Right cardiac atrium (tissue), 5 donors: ENCODE results near the gene PPP1R7. TPM values are rescaled to one million over a fixed set of nuclear protein-coding genes. Genes with fewer than 3 reads are reported as not detected.
A peak's percentile ranks its signal among the peaks of the same experiment; 100 is the strongest.

Experiments
- ATAC-seq, 2 donors: fragments of 200-7000 bp; cut with Tn5 transposase; one replicate each; pipeline versions ENCODE4 v1.8.0 to v1.9.1; 2020; ENCODE audit warnings: moderate library complexity in 2 of 2, mild to moderate bottlenecking in 1 of 2
- DNase-seq, 3 donors: peaks; one replicate each; pipeline ENCODE4 v3.0.0-alpha.2; 2020
- H3K27ac ChIP-seq: one replicate; pipeline ENCODE4 v1.5.1; 2013; ENCODE audit warnings: mild to moderate bottlenecking, low read length, control low read depth, moderate library complexity
- H3K27me3 ChIP-seq: one replicate; pipeline ENCODE4 v1.6.1; 2013; ENCODE audit not compliant: control insufficient read depth, insufficient read depth
- H3K4me1 ChIP-seq: one replicate; pipeline ENCODE4 v1.6.1; 2013; ENCODE audit warnings: low read length; ENCODE audit not compliant: control insufficient read depth, insufficient read depth
- H3K4me3 ChIP-seq: one replicate; pipeline ENCODE4 v1.5.1; 2013; ENCODE audit warnings: low read length, control low read depth
- H3K9me3 ChIP-seq: one replicate; pipeline ENCODE4 v1.6.1; 2013; ENCODE audit warnings: low read length; ENCODE audit not compliant: control insufficient read depth
- WGBS: extraction: QIAGEN DNeasy Blood & Tissue Kit; methylation state at CpG from one replicate; pipeline ENCODE4 v1.1.7; 2013; 5-methylcytosine and 5-hydroxymethylcytosine counted together
- intact Hi-C, 4 donors: fragments of 100-400 bp; cut with DNase I; formaldehyde crosslinking; loops; one replicate each; pipeline versions ENCODE4 v1.11.0 to v1.14.0; 2022 to 2023
- polyA plus RNA-seq: library from polyadenylated mRNA; stranded (reverse); fragments of 200-250 nt; gene quantifications from one replicate; pipeline ENCODE4 v1.2.3, GENCODE V29; 2013
- total RNA-seq, 4 donors: library from RNA; stranded (reverse); fragmentation: NEBNext Ultra II Directional; extraction: Animal tissue kit (Norgen Biotek cat#: 25700); gene quantifications; one replicate each; pipeline ENCODE4 v1.2.1, GENCODE V29; 2021
- donor health status: healthy with polysubstance abuse.
- donor health status: DM: no; HTN: yes; CAD: no.
- donor health status: DM: no; HTN: no; CAD: no.
- donor health status: DM: no; HTN: yes; CAD: no; lungs with severe emphysema.
- donor health status: DM: yes; HTN: yes; CAD: no.

The PPP1R7 gene
- total and polyA plus RNA-seq, 5 donors: 57.7 to 112 (median 73.9) TPM

DNA sequence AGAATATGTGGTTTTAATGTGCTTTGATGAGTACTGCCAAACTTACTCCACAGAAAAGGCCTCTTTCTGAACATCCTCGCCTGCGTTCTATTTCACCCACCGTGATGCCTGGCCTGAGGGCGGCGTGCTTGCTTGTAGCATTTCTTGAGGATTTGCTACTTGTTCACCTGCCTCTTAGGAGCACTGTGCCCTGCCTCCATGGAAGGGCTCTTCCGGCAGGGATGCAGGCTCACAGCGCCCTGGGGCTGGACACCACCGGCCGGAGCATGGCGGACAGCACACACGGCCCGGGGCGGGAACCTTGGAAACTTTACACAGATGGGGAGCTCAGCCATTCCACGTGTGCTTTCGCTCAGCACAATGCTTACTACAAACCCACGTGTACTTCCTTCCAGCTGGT is 75.3 kb downstream of the PPP1R7 start:
- Histone ChIP-seq H3K27ac (no peak overlapping the region), H3K4me1 (peaks cover 3% of the 10 kb centered on the region), H3K9me3 (no peaks in the 10 kb centered on the region), H3K4me3 (no peak overlapping the region), H3K27me3 (no peaks in the 10 kb centered on the region)
- no peak for ATAC-seq
- WGBS: 93% methylated on average over 16 of the region's 16 CpGs
- DNase-seq: peak; percentile 3 to 52 (median 45)
- intact Hi-C loops: loop anchor here in 1 of 4 donors (10.0 kb wide), 1 partner anchor 109 kb away; no protein-coding TSS in a partner anchor

DNA sequence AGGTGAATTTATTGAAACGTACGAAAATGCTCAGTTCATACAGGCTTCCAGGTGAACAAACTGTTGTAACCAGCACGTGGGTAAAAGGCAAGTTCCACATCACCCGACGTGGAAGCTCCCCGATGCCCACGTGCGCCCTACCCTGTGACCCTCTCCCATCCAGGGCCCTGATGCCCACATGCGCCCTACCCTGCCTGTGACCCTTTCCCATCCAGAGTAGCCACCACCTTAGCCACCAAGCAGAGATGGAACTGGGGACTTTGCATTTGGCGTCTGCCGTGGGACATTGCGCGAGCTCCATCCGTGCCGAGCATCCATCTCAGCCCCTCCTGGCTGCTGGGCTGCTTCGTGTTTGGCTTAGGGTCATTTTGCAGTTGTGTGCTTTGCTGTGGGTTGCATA is 75.7 kb downstream of the PPP1R7 start:
- intact Hi-C loops: loop anchor here in 1 of 4 donors (10.0 kb wide), 1 partner anchor 109 kb away; no protein-coding TSS in a partner anchor

DNA sequence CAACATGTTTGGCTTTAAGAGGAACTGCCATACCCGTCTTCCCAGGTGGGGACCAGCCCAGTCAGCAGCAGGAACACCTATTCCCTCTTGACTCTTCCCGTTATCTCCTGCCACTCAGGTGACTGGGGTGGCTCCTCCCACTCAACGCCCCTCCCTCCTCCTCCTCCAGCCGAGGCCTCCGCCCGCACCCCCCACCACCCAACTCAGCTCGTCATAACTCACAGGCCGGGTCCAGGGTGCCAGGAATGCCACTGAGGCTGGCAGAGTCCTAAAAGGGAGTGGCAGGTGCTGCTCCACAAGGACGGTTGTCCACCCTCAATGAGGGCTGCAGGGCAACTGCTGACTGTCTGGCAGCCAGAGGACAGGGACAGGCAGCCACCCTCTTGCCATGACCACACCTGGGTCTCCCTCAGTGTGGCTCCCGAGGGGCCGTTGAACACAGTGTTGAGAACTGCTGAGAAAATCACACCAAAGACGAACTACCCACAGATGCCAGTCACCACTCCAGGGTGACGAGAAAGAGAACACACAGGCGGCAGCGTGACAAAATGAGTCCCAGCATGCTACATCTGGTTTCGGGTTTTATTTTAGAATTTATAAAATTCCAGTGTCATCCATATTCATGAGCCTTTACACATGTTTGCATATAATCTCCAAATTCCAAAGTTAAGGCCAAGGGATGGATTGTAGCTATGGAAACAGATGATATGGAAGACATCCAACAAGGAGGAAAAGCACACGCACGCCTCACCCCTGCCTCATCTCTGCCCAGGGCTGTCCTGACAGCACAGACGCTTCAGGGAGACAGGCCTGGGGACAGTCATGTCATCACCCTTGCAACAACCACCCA is 76.7 kb downstream of the PPP1R7 start:
- H3K4me1 ChIP-seq: peaks cover 3% of the 10 kb centered on the region
- WGBS: 54% methylated on average over 19 of the region's 19 CpGs

More for the DNA sequence above, 75.7 kb downstream of the PPP1R7 start:
- DNase-seq (peak; percentile 5 to 45 (median 30)), ATAC-seq (no peak)
- Histone ChIP-seq H3K27me3 (no peaks in the 10 kb centered on the region), H3K4me1 (peaks cover 3% of the 10 kb centered on the region), H3K9me3 (no peaks in the 10 kb centered on the region), H3K27ac (no peak overlapping the region), H3K4me3 (no peak overlapping the region)
- 93% methylated on average over 16 of the region's 16 CpGs for WGBS

DNA sequence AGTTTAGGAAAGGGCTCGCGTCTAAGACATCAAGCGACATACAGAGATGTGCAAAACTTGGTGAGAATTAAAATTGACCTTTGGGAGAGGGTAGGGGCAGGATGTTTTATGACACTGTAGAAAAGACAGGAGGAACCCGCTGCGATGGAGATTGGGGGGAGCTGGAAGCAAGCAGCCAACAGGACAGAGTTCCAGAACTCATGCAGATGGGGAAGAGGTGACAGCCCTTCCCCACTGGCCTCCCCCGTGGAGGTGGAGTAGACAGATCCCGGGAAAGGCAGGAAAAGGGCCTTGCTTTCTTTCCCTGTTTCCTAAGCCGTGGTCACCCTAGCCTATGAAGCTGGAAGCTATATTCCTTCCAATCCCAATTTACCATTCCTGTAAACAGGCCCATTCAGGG is 77.3 kb downstream of the PPP1R7 start:
- intact Hi-C loops: loop anchor here in 1 of 4 donors (10.0 kb wide), 1 partner anchor 107 kb away; no protein-coding TSS in a partner anchor
- Histone ChIP-seq H3K4me1 (peaks cover 3% of the 10 kb centered on the region), H3K27me3 (no peaks in the 10 kb centered on the region), H3K27ac (peak overlapping the region; percentile 14), H3K9me3 (no peaks in the 10 kb centered on the region), H3K4me3 (no peak overlapping the region)
- WGBS: 46% methylated on average over 8 of the region's 8 CpGs
- DNase-seq (peak in 1 of 3 donors; percentile 7), ATAC-seq (no peak)

More for the DNA sequence above, 76.7 kb downstream of the PPP1R7 start:
- DNase-seq (peak in 2 of 3 donors; percentile 26 to 53), ATAC-seq (peak; percentile 28 to 42)
- H3K27me3 ChIP-seq: no peaks in the 10 kb centered on the region
- peak overlapping the region; percentile 14 for H3K27ac ChIP-seq
- no peaks in the 10 kb centered on the region for H3K9me3 ChIP-seq
- H3K4me3 ChIP-seq: no peak overlapping the region
- intact Hi-C loops: loop anchor here in 1 of 4 donors (10.0 kb wide), 1 partner anchor 108 kb away; no protein-coding TSS in a partner anchor

DNA sequence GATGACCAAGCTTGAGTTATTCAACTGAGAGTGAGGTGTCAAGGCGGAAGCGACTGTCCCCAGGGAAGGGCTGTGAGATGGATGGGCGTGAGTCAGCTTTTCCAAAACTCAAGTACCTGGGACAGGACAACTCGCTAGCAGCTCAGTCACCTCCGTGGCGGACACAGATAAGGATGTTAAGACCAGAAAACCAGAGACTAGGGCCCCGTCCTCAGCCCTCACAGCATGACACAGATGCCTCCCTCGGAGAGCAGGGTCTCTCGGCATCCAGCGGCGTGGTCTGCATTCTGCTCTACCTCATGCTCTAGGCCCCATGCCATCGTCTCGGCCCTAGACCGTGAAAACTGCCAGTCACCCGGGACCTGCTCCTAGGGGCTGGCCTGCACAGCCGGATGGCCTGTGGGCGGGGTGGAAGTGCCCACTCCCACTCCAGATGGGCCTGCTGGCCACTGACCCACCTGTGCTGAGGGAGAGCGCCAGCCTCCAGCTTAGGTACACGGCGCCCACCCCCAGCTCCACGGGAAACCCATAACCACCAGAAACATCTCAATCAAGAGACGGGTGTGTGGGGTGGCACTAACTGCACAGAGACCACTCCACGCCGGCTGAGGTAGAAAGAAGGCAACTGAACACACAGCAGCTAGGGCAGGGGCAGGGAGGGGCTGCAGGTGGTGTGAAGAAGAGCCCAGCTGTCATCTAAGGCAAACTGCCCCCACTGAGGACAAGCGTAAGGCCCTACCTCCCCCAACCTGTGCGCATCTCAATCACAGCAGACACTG is 78.0 kb downstream of the PPP1R7 start:
- H3K27ac ChIP-seq: peak overlapping the region; percentile 14

DNA sequence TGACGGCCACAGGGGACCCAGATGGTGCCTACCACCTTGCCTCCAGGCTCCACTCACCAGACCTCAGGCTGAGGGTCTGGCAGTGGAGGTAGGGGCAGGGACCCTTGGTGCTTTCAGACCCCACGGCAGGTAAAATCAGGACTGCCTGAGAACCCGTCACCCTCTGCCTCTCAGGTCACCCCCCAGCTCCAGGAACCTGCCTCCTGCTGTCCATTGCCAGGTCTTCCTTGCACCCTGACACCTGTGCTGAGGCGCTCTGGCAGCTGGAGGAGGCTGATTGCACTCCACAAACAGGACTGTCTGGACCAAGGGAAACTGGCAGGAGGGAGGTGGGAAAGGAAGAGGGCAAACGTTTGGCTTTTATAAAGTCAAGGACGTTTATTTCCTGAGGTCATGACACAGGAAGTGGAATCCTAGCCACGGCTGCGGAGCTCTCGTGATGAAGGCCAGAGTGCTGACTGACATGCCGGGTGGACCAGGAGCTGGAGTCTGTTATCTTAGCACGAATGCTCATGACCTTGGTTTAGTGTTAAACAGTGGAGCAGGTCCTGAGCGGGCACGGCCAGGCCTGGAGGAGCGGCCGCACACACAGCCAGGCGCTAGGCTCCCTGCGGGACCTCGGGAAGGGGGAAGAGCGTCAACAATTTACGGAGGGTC is 78.7 kb downstream of the PPP1R7 start:
- no peak overlapping the region for H3K4me3 ChIP-seq
- 63% methylated on average over 20 of the region's 20 CpGs for WGBS
- H3K27ac ChIP-seq: peak overlapping the region; percentile 5
- H3K4me1 ChIP-seq: peaks cover 3% of the 10 kb centered on the region
- DNase-seq (peak in 2 of 3 donors; percentile 7 to 63), ATAC-seq (peak in 1 of 2 donors; percentile 27)
- no peaks in the 10 kb centered on the region for H3K27me3 ChIP-seq
- no peaks in the 10 kb centered on the region for H3K9me3 ChIP-seq
- intact Hi-C loops: loop anchor here in 1 of 4 donors (10.0 kb wide), 1 partner anchor 106 kb away; no protein-coding TSS in a partner anchor

More for the DNA sequence above, 78.0 kb downstream of the PPP1R7 start:
- ATAC-seq (peak in 1 of 2 donors; percentile 2), DNase-seq (peak in 2 of 3 donors; percentile 19 to 44)
- intact Hi-C loops: loop anchor here in 1 of 4 donors (10.0 kb wide), 1 partner anchor 107 kb away; no protein-coding TSS in a partner anchor
- WGBS: 83% methylated on average over 26 of the region's 26 CpGs
- no peaks in the 10 kb centered on the region for H3K27me3 ChIP-seq
- H3K4me1 ChIP-seq: peaks cover 3% of the 10 kb centered on the region
- no peaks in the 10 kb centered on the region for H3K9me3 ChIP-seq
- H3K4me3 ChIP-seq: no peak overlapping the region

DNA sequence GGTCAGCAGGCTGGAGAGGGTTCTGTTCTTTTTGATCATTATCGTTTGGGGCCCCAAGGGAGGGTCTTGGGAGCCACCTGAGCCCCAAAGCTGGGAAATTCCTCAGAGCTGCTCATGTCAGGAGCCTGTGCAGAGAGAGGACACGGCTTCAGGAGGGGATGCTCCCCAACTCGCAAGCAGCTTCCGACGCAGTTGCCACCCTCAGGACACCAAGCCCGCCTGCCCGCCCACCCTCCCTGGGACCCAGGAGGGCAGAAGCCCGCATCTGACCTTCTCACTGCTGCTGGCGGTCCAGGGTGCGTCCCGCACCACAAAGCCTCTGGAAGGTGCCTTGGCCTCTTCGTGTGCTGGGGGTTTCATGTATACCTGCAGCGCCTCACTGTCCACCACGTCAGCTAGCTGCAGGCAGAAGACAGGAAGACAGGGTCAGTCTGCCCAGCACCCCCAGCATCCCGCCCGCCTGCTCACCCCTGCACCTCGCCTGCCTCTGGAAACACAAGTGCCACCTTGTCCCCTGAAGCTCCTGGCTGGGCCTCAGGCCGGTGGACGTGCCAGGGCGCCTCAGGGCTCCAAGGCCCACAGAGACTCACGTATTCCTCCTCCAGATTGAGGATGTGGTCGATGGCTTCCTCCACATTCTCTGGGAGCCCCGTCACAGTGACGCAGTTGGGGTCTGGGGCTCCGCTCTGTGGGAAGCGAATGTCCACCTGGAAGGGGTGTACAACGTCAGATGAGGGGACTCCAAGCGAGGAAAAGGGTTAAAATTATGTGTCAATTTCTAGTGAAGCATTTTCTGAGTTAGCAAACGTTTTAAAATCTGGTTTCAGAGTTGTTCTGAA is 79.5 kb downstream of the PPP1R7 start:
- DNase-seq (peak in 2 of 3 donors; percentile 8 to 52), ATAC-seq (no peak)
- 89% methylated on average over 29 of the region's 29 CpGs for WGBS
- Histone ChIP-seq H3K4me3 (no peak overlapping the region), H3K9me3 (no peaks in the 10 kb centered on the region), H3K4me1 (peaks cover 3% of the 10 kb centered on the region), H3K27me3 (no peaks in the 10 kb centered on the region), H3K27ac (no peak overlapping the region)
- intact Hi-C loops: loop anchor here in 1 of 4 donors (10.0 kb wide), 1 partner anchor 105 kb away; no protein-coding TSS in a partner anchor

DNA sequence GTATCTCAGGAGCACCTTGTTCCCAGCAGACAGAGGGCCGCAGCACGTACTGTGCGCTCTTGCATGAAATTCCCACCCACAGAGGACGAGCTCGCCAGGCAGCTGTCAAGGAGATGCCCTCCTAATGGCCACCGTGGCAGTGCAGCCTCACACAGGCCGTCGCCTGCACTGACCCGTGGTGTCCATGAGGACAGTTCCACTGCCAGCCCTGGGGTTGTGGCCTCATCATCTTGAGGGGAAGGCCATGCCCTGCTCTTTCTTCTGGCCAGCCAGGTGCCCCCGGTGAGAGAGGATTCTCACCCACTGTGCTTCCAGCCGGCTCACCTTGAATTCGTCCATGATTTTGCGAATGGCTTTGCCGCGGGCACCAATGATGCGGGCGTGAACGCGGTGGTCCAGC is 80.2 kb downstream of the PPP1R7 start:
- Histone ChIP-seq H3K4me3 (no peak overlapping the region), H3K27me3 (no peaks in the 10 kb centered on the region), H3K9me3 (no peaks in the 10 kb centered on the region), H3K27ac (no peak overlapping the region), H3K4me1 (peaks cover 3% of the 10 kb centered on the region)
- 93% methylated on average over 19 of the region's 19 CpGs for WGBS
- intact Hi-C loops: no loop called here
- peak in 2 of 3 donors; percentile 9 to 30 for DNase-seq
- no peak for ATAC-seq

DNA sequence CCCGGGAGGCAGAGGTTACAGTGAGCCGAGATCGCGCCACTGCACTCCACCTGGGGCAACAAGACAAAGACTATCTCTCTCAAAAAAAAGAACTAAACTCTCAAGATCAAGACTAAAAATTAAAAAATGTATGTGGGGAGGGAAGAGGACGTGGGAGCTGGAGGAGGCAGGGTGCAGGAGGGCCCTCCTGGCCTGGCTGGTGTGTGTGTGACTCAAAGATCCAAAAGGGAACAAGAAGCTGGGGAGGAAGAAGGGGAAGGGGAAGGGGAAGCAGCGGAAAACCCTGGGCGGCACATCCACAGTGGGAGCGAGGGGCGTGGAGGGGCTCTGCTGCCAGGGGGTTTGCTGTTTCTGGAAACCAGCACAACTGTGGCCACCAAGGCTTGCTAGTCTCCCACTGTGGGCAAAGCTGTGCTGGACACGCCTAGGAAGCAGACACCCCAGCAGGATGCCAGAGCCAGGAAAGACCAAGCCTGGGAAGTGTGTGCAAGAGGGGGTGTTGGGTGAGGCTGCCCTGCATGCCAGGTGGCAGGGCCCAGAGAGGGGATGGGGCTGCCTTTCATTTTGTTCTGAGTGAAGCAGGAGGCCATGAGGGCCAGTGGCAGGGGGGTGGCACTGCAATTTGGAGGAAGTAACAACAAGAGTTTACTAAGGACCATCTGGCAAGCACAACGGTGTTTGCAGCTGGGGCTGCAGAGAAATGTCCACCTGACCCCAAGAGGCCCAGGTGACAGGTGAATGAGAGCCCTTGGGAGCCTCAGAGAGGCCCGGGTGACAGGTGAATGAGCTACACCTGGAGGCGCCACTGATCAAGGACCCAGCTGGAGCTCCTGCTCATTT is 82.7 kb downstream of the PPP1R7 start:
- Histone ChIP-seq H3K27ac (no peak overlapping the region), H3K9me3 (no peaks in the 10 kb centered on the region), H3K4me1 (no peaks in the 10 kb centered on the region), H3K4me3 (no peak overlapping the region), H3K27me3 (no peaks in the 10 kb centered on the region)
- DNase-seq (peak in 2 of 3 donors; percentile 7 to 21), ATAC-seq (no peak)
- WGBS: 84% methylated on average over 13 of the region's 13 CpGs
- intact Hi-C loops: no loop called here
